Measurements from ENCODE around the gene EFNA5. TPM values are rescaled to one million over a fixed set of nuclear protein-coding genes. Genes with fewer than 3 reads are reported as not detected.

Gene EFNA5
- total and polyA plus RNA-seq, 8 donors = 0.29 to 187 (median 3.1) TPM

DNA sequence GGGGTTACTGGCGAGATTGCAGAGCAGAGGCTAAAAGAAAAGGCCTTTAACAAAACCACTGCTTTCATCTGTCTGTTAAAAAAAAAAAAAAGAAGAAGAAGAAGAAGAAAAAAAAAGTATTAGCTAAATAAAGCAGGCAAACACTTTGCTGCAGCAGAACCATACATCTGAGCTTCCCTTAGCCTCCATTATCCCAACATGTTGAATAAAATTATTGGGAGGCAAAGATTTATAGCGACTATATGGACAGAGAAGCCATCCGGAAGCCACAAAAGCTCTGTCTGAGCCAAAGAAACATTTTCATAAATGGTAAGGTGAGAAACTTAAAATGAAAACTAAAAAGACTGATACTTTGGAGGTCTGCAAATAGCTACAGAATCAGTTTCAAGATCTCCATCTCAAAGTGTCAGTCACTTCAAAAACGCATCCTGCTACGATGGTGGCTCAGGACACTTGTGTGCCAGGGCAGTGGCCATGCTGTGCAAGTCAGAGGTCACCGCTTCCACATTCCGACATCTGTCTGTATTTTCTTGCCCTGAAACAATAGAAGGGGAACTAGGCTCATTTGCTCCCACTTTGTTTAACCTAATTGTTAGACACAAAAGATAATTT is 9.6 kb downstream of the EFNA5 start:
- no peak for TF ChIP-seq EP300 (IDR thresholded peaks at IDR 0.05)
- TF ChIP-seq CTCF (IDR thresholded peaks at IDR 0.05) = no peak
- no peak for TF ChIP-seq POLR2AphosphoS5 (IDR thresholded peaks at IDR 0.05)
- TF ChIP-seq POLR2A (IDR thresholded peaks at IDR 0.05) = no peak
- H3K4me3 ChIP-seq = no peak overlapping the region
- no peak overlapping the region for H3K27ac ChIP-seq
- intact Hi-C loops (cut with DNase I; ENCODE audit: low total_unique reads) = no loop called here
- 90 to 96% (median 92%) methylated on average over 7 of the region's 7 CpGs for WGBS, 5 donors
- DNase-seq = no peak
- H3K9me3 ChIP-seq = no peaks in the 10 kb centered on the region
- H3K27me3 ChIP-seq = no peaks in the 10 kb centered on the region
- no peaks in the 10 kb centered on the region for H3K4me1 ChIP-seq
- no peaks in the 10 kb centered on the region for H3K36me3 ChIP-seq

GRCh38 chr5:107658528-107658927 is 12.2 kb downstream of the EFNA5 start:
- no peak overlapping the region for H3K4me3 ChIP-seq
- no peaks in the 10 kb centered on the region for H3K27me3 ChIP-seq
- DNase-seq = no peak
- intact Hi-C loops (cut with DNase I; ENCODE audit: low total_unique reads) = no loop called here
- H3K9me3 ChIP-seq = no peaks in the 10 kb centered on the region
- no peaks in the 10 kb centered on the region for H3K36me3 ChIP-seq
- WGBS, 5 donors = 83 to 93% (median 90%) methylated on average over 5 of the region's 5 CpGs
- TF ChIP-seq CTCF (IDR thresholded peaks at IDR 0.05) = no peak
- no peak for TF ChIP-seq EP300 (IDR thresholded peaks at IDR 0.05)
- no peak for TF ChIP-seq POLR2A (IDR thresholded peaks at IDR 0.05)
- no peak for TF ChIP-seq POLR2AphosphoS5 (IDR thresholded peaks at IDR 0.05)
- H3K27ac ChIP-seq = no peak overlapping the region
- H3K4me1 ChIP-seq = peaks cover 0 to 8% (median 5%) of the 10 kb centered on the region in 4 donors

DNA sequence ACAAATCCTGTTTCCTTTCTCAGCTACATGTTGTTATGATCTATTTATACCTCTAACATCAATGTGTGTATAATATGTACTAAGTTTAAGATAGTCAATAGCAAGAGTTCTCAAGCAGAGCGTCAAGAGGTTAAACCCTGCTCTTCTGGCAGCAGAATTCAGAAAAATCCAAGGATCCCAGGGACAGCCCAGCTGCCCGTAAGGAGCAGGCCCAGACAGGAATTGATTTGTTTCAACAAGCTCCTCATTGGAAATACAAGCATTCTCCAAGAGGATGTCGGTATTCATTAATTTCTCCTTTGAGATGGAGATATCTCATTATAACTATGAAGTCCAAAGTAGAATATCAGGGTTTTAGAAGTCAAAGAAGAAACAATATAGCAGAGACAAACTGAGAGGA is 14.9 kb downstream of the EFNA5 start:
- Histone ChIP-seq H3K4me1 (peaks cover 8 to 23% (median 15%) of the 10 kb centered on the region in 4 donors), H3K27ac (no peak overlapping the region), H3K36me3 (no peaks in the 10 kb centered on the region), H3K4me3 (no peak overlapping the region), H3K27me3 (no peaks in the 10 kb centered on the region), H3K9me3 (no peaks in the 10 kb centered on the region)
- TF ChIP-seq POLR2AphosphoS5 (IDR thresholded peaks at IDR 0.05) (no peak), CTCF (IDR thresholded peaks at IDR 0.05) (no peak), EP300 (IDR thresholded peaks at IDR 0.05) (no peak), POLR2A (IDR thresholded peaks at IDR 0.05) (no peak)
- WGBS, 5 donors = 65 to 85% (median 78%) methylated on average over 3 of the region's 3 CpGs
- no peak for DNase-seq
- intact Hi-C loops (cut with DNase I; ENCODE audit: low total_unique reads) = no loop called here

DNA sequence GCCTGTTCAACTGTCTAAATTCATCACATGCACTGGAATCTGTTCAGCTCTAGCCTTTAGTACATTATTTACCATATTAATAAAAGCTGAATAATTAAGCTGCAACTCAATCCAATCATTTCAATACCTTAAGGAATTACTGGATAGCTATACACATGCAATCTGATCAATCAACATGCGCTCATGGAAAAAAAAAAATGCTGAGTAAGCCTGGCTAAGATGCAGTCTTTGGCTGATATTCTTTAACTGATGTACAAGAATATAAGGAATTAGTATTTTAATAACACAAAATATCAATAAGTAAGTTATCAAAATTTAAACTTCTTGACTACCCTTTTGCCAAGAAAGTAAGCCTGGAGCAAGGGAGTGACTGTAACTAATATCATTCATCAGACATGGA is 15.9 kb downstream of the EFNA5 start:
- Histone ChIP-seq H3K4me1 (peaks cover 8 to 23% (median 15%) of the 10 kb centered on the region in 4 donors), H3K9me3 (no peaks in the 10 kb centered on the region), H3K27me3 (no peaks in the 10 kb centered on the region), H3K27ac (no peak overlapping the region), H3K36me3 (no peaks in the 10 kb centered on the region), H3K4me3 (no peak overlapping the region)
- TF ChIP-seq CTCF (IDR thresholded peaks at IDR 0.05) (no peak), POLR2A (IDR thresholded peaks at IDR 0.05) (no peak), POLR2AphosphoS5 (IDR thresholded peaks at IDR 0.05) (no peak), EP300 (IDR thresholded peaks at IDR 0.05) (no peak)
- WGBS, 5 donors = 90 to 100% (median 95%) methylated on average over 1 of the region's 1 CpG
- DNase-seq = no peak
- intact Hi-C loops (cut with DNase I; ENCODE audit: low total_unique reads) = no loop called here
